Measurements from ENCODE around the gene CDH13.
A peak's percentile ranks its signal among the peaks of the same experiment; 100 is the strongest.

The CDH13 gene

GRCh38 chr16:83530293-83530692 is 903.5 kb downstream of the CDH13 start:
- no peak for DNase-seq (ENCODE audit: low read depth, low spot score)
- in situ Hi-C loops (cut with HindIII; ENCODE audit: low sequenced_read_pairs), result no loop called here
- H3K4me3 ChIP-seq (ENCODE audit: low read depth, low read length), result no peak overlapping the region
- TF ChIP-seq CTCF (IDR thresholded peaks at IDR 0.05; ENCODE audit: low read depth, low read length), result no peak

DNA sequence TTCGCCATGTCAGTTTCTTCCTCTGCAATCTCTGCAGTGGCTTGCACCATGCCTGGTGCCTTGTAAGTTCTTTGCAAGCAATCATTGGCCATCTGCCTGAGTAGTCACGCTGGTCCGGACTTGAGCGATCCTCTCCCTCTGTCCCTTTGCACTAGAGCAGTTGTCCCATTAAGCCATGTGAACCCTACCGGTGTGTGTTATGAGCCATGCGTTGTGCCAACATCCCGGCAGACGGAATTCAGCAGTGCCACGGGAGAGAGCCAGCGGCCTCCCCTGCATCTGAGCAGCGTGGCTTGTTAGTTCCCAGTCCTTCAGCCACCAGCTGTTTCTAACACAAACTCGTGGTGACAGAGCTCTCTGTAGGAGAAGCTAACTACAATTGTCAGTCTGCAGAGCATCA is 905.9 kb downstream of the CDH13 start:
- no peak overlapping the region for H3K4me3 ChIP-seq (ENCODE audit: low read depth, low read length)
- in situ Hi-C loops (cut with HindIII; ENCODE audit: low sequenced_read_pairs), result no loop called here
- no peak for TF ChIP-seq CTCF (IDR thresholded peaks at IDR 0.05; ENCODE audit: low read depth, low read length)
- no peak for DNase-seq (ENCODE audit: low read depth, low spot score)

DNA sequence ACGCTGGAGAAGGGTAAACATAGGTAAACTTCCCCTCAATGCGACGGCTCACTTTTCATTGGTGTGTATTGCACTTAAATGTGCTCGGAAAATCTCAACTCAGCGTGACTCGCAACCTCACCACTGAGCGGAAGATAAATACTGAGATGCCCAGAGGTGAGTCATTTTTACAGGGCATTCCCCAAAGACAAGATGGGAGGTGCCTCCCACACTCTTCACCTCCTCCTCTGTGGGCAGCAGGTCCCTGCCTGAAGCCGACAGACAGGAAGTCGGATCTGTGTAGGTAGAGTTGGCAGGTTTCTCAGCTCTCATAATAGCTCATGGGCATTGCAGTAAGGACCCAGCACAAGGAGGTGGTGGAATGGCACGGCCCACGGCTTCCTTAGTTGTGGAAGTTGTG is 906.4 kb downstream of the CDH13 start:
- no peak for TF ChIP-seq CTCF (IDR thresholded peaks at IDR 0.05; ENCODE audit: low read depth, low read length)
- H3K4me3 ChIP-seq (ENCODE audit: low read depth, low read length), result no peak overlapping the region
- in situ Hi-C loops (cut with HindIII; ENCODE audit: low sequenced_read_pairs), result no loop called here
- peak; percentile 36 for DNase-seq (ENCODE audit: low read depth, low spot score)

DNA sequence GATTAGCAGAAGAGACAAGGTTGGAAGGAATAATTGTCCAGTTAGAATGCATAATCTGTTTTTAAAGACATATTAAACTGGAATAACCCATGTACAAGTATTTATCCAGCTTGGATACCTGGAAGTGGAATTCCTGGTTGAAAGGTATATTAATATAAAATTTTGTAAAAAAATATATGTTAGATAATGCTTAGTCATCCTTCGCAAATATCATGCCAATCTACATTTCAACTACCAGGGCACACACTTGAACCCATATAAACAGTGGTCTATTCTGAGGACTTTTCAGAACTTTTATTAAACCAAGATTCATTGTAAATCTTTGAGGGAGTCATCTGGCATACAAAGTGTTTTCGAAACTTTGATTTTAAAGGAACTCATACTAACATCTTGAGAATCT is 911.9 kb downstream of the CDH13 start:
- TF ChIP-seq CTCF (IDR thresholded peaks at IDR 0.05; ENCODE audit: low read depth, low read length), result no peak
- in situ Hi-C loops (cut with HindIII; ENCODE audit: low sequenced_read_pairs), result no loop called here
- H3K4me3 ChIP-seq (ENCODE audit: low read depth, low read length), result no peak overlapping the region
- DNase-seq (ENCODE audit: low read depth, low spot score), result no peak

GRCh38 chr16:83539736-83540490 is 913.1 kb downstream of the CDH13 start:
- H3K4me3 ChIP-seq (ENCODE audit: low read depth, low read length), result no peak overlapping the region
- no peak for TF ChIP-seq CTCF (IDR thresholded peaks at IDR 0.05; ENCODE audit: low read depth, low read length)
- no peak for DNase-seq (ENCODE audit: low read depth, low spot score)
- in situ Hi-C loops (cut with HindIII; ENCODE audit: low sequenced_read_pairs), result no loop called here

- no peak for TF ChIP-seq CTCF (IDR thresholded peaks at IDR 0.05; ENCODE audit: low read depth, low read length)
- in situ Hi-C loops (cut with HindIII; ENCODE audit: low sequenced_read_pairs), result no loop called here
- no peak overlapping the region for H3K4me3 ChIP-seq (ENCODE audit: low read depth, low read length)
- DNase-seq (ENCODE audit: low read depth, low spot score), result no peak
Measured at GRCh38 chr16:83541231-83541630, 914.5 kb downstream of the CDH13 start.

Data from astrocyte of the spinal cord (primary cell).